ENCODE results near the gene DLG1. TPM values are rescaled to one million over a fixed set of nuclear protein-coding genes. Genes with fewer than 3 reads are reported as not detected.

Gene DLG1
- polyA plus RNA-seq, 1 donor from 2014 or later: 43.9 TPM

DNA sequence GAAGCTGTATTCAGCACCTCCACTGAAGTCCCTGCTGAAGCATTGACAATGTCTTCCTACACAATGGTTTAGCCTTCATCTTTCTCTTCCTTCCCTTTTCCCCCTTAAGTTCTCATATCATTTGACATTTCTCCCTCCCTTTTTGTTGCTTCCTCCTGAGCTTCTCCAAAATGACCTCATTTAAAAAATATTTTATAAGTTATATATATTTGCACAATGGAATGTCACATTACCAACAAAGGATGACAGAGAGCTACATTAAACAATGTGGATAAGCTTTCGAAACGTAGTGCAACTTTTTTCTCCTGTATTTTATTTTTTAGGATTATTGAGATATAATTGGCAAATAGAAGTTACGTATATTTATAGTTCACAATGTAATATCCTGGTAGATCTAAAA, 13.2 kb upstream of the DLG1 start:
- Histone ChIP-seq H3K4me2 (ENCODE audit: low read length) (no peak overlapping the region), H3K27me3 (ENCODE audit: insufficient read depth, low read depth, low read length) (no peaks in the 10 kb centered on the region), H3K27ac (ENCODE audit: low read length) (no peak overlapping the region), H3K36me3 (ENCODE audit: insufficient read depth, low read length) (no peaks in the 10 kb centered on the region), H3F3A (ENCODE audit: insufficient read depth, low read length, poor library complexity, severe bottlenecking) (no peaks in the 10 kb centered on the region), H4K20me1 (ENCODE audit: insufficient read depth) (no peaks in the 10 kb centered on the region), H3K9me2 (ENCODE audit: insufficient read depth, low read length) (no peaks in the 10 kb centered on the region), H2AFZ (ENCODE audit: low read depth, low read length) (no peak overlapping the region), H3K79me2 (replicated peaks; ENCODE audit: insufficient read depth, low read length) (no peaks in the 10 kb centered on the region), H3K9ac (ENCODE audit: low read length) (no peak overlapping the region), H3K9me3 (ENCODE audit: low read length) (no peaks in the 10 kb centered on the region), H3K4me3 (ENCODE audit: low read length) (no peak overlapping the region)
- TF ChIP-seq MXI1 (conservative IDR thresholded peaks at IDR 0.05; ENCODE audit: poor library complexity, severe bottlenecking): no peak
- TF ChIP-seq TAF1 (IDR thresholded peaks at IDR 0.05; ENCODE audit: low read depth): no peak
- no peak for TF ChIP-seq RAD21 (conservative IDR thresholded peaks at IDR 0.05)
- TF ChIP-seq SMC3 (conservative IDR thresholded peaks at IDR 0.05; ENCODE audit: poor library complexity): no peak
- TF ChIP-seq EZH2 (IDR thresholded peaks at IDR 0.05; ENCODE audit: borderline replicate concordance, insufficient read depth, low read length, poor library complexity, severe bottlenecking): no peak
- no peak for TF ChIP-seq EP300 (conservative IDR thresholded peaks at IDR 0.05; ENCODE audit: poor library complexity, severe bottlenecking)
- no peak for TF ChIP-seq POLR2AphosphoS5 (IDR thresholded peaks at IDR 0.05)
- TF ChIP-seq, protein P1, sequence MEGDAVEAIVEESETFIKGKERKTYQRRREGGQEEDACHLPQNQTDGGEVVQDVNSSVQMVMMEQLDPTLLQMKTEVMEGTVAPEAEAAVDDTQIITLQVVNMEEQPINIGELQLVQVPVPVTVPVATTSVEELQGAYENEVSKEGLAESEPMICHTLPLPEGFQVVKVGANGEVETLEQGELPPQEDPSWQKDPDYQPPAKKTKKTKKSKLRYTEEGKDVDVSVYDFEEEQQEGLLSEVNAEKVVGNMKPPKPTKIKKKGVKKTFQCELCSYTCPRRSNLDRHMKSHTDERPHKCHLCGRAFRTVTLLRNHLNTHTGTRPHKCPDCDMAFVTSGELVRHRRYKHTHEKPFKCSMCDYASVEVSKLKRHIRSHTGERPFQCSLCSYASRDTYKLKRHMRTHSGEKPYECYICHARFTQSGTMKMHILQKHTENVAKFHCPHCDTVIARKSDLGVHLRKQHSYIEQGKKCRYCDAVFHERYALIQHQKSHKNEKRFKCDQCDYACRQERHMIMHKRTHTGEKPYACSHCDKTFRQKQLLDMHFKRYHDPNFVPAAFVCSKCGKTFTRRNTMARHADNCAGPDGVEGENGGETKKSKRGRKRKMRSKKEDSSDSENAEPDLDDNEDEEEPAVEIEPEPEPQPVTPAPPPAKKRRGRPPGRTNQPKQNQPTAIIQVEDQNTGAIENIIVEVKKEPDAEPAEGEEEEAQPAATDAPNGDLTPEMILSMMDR (IDR thresholded peaks at IDR 0.05; ENCODE audit: poor library complexity, severe bottlenecking): no peak
- TF ChIP-seq, protein P2, sequence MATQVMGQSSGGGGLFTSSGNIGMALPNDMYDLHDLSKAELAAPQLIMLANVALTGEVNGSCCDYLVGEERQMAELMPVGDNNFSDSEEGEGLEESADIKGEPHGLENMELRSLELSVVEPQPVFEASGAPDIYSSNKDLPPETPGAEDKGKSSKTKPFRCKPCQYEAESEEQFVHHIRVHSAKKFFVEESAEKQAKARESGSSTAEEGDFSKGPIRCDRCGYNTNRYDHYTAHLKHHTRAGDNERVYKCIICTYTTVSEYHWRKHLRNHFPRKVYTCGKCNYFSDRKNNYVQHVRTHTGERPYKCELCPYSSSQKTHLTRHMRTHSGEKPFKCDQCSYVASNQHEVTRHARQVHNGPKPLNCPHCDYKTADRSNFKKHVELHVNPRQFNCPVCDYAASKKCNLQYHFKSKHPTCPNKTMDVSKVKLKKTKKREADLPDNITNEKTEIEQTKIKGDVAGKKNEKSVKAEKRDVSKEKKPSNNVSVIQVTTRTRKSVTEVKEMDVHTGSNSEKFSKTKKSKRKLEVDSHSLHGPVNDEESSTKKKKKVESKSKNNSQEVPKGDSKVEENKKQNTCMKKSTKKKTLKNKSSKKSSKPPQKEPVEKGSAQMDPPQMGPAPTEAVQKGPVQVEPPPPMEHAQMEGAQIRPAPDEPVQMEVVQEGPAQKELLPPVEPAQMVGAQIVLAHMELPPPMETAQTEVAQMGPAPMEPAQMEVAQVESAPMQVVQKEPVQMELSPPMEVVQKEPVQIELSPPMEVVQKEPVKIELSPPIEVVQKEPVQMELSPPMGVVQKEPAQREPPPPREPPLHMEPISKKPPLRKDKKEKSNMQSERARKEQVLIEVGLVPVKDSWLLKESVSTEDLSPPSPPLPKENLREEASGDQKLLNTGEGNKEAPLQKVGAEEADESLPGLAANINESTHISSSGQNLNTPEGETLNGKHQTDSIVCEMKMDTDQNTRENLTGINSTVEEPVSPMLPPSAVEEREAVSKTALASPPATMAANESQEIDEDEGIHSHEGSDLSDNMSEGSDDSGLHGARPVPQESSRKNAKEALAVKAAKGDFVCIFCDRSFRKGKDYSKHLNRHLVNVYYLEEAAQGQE (IDR thresholded peaks at IDR 0.05; ENCODE audit: borderline replicate concordance): no peak

DNA sequence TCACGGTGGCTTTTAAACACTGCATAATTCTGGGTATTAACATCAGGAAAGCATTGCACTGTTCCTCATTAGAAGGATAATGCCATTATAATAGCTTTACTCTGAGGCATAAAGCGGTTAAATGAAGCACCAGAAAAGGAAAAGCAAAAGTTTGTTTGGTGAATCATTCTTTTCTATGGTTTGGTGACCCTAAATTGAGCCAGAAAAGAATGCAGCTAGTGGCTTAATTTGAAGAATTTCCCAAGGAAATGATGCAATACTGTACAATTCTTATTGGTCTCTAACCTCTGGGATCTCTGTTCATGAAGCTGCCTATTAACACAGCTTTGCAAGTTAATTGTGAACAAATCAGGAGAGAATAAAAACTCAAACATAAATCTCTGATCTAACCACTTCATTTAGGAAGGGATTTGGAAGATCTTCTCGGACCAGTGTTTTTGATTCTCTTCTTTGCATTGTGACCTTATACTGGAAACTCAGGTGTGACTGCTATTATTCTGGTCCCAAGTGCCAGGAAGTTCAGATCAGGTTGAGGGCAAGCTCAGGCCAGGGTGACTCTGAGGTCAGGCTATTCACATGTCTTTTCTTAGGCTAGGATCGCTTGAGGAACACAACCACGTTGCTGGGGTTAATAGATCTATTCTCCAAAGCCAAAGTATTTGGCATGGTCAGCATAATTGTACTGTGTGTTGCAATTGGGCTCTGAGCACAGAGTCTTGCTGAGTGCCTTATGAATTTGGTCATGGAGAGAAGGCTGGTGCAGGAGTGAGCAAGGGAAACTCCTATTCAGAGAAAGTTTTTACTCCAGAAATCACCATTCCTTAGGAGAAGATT, 11.3 kb upstream of the DLG1 start:
- no peaks in the 10 kb centered on the region for H3K27me3 ChIP-seq (ENCODE audit: insufficient read depth, low read depth, low read length)
- no peak overlapping the region for H3K4me3 ChIP-seq (ENCODE audit: low read length)
- no peak overlapping the region for H3K9ac ChIP-seq (ENCODE audit: low read length)
- H3F3A ChIP-seq (ENCODE audit: insufficient read depth, low read length, poor library complexity, severe bottlenecking): no peaks in the 10 kb centered on the region
- no peaks in the 10 kb centered on the region for H4K20me1 ChIP-seq (ENCODE audit: insufficient read depth)
- H3K9me3 ChIP-seq (ENCODE audit: low read length): no peaks in the 10 kb centered on the region
- H3K36me3 ChIP-seq (ENCODE audit: insufficient read depth, low read length): no peaks in the 10 kb centered on the region
- no peak overlapping the region for H2AFZ ChIP-seq (ENCODE audit: low read depth, low read length)
- no peak for TF ChIP-seq SMC3 (conservative IDR thresholded peaks at IDR 0.05; ENCODE audit: poor library complexity)
- H3K4me2 ChIP-seq (ENCODE audit: low read length): no peak overlapping the region
- H3K9me2 ChIP-seq (ENCODE audit: insufficient read depth, low read length): no peaks in the 10 kb centered on the region
- H3K27ac ChIP-seq (ENCODE audit: low read length): no peak overlapping the region
- no peaks in the 10 kb centered on the region for H3K79me2 ChIP-seq (replicated peaks; ENCODE audit: insufficient read depth, low read length)

Measured in neural cell (in vitro differentiated cells).